ENCODE results near the gene TNC. TPM values are rescaled to one million over a fixed set of nuclear protein-coding genes. Genes with fewer than 3 reads are reported as not detected.

Gene TNC
- total RNA-seq, 4 donors from 2014 or later, result 4.8 to 47.0 (median 17.3) TPM

DNA sequence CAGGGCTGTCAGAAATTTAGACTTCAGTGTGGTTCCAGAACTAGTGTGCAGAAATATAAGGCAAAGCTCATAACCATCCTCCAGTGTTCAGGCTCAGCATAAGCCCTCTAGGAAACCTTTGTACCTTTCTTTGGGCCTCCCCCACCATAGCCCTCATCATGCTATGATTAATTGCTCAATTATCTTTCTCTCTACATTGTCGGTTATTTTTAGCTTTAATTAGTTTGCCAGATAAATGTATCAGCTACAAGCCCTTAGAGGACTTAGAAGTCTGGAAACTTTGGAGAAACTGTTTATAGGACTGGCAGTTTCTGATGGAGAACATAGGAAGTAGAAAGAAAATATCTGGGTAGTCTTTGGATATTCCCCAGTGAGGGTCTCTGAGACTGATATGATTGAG, 43.5 kb upstream of the TNC start:
- no peak for DNase-seq (ENCODE audit: low spot score in 2 of 2)
- no peak for TF ChIP-seq POLR2A (IDR thresholded peaks at IDR 0.05)
- TF ChIP-seq, protein P1, sequence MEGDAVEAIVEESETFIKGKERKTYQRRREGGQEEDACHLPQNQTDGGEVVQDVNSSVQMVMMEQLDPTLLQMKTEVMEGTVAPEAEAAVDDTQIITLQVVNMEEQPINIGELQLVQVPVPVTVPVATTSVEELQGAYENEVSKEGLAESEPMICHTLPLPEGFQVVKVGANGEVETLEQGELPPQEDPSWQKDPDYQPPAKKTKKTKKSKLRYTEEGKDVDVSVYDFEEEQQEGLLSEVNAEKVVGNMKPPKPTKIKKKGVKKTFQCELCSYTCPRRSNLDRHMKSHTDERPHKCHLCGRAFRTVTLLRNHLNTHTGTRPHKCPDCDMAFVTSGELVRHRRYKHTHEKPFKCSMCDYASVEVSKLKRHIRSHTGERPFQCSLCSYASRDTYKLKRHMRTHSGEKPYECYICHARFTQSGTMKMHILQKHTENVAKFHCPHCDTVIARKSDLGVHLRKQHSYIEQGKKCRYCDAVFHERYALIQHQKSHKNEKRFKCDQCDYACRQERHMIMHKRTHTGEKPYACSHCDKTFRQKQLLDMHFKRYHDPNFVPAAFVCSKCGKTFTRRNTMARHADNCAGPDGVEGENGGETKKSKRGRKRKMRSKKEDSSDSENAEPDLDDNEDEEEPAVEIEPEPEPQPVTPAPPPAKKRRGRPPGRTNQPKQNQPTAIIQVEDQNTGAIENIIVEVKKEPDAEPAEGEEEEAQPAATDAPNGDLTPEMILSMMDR (IDR thresholded peaks at IDR 0.05), result no peak
- H3K4me3 ChIP-seq (ENCODE audit: low read depth, poor library complexity, severe bottlenecking), result no peak overlapping the region
- WGBS, 2 donors, result 48 to 50% methylated on average over 1 of the region's 1 CpG
- intact Hi-C loops (cut with DNase I; ENCODE audit: low total_unique reads), result no loop called here

DNA sequence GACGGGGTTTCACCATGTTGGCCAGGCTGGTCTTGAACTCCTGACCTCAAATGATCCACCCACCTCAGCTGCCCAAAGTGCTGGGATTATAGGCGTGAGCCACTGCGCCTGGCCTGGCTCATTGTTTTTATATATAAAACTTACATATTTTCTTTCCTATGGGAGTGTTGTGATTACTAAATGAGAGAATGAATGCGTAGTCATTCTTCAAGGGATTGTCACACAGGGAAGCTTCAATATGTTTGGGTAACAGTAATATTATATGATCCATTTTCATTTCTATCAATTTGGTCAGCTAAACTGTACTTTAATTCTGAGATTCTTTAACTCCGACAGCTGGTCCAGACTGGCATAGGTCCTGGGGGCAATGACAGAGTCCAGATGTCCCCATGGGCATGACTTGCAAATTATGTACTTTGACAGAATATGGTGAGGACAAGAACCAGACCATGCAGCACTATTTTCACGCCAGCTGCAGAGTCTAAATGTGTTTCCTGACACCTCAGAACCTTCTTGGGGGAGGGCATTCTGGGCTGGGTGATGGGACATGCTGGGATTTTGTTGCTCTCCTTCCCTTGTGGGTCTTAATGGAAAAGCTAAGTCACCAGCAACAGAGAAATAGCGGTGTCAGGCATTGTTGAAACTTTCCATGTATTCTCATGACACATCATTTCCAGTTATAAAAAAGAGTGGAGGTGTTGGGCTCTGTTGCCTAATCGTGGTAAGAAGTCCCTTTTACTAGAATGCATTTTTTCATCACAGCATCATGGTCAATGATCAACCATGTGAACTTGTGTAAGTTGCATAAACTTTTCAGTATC, 40.9 kb upstream of the TNC start:
- H3K4me3 ChIP-seq (ENCODE audit: low read depth, poor library complexity, severe bottlenecking), result no peak overlapping the region
- TF ChIP-seq POLR2A (IDR thresholded peaks at IDR 0.05), result no peak
- intact Hi-C loops (cut with DNase I; ENCODE audit: low total_unique reads), result no loop called here
- 80 to 81% methylated on average over 8 of the region's 8 CpGs for WGBS, 2 donors
- DNase-seq (ENCODE audit: low spot score in 2 of 2), result no peak

GRCh38 chr9:115157245-115157674, 39.3 kb upstream of the TNC start:
- no peak for TF ChIP-seq POLR2A (IDR thresholded peaks at IDR 0.05)
- H3K4me3 ChIP-seq (ENCODE audit: low read depth, poor library complexity, severe bottlenecking), result no peak overlapping the region
- intact Hi-C loops (cut with DNase I; ENCODE audit: low total_unique reads), result no loop called here
- 29 to 32% methylated on average over 2 of the region's 2 CpGs for WGBS, 2 donors
- no peak for DNase-seq (ENCODE audit: low spot score in 2 of 2)

DNA sequence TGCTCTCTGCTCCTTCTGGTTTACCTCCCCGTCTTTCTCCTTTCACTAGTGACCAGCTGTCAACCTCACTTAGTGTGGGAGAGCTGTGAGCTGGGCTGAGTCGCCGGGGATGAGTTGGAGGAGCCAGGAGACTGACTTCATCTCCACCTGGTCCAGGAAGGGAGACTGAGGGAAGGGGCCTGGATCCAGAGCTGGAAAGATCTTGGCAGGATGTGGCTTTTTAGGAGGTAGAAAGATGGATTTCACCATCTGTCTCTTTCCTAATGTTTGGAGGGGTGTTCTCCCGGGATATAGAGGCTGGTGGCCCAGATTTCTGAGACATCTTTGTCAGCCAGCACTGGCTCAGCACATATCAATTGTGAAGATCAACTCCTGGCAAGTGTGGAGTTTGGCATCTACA, 37.1 kb upstream of the TNC start:
- DNase-seq (ENCODE audit: low spot score in 2 of 2), result no peak
- 70 to 81% methylated on average over 4 of the region's 4 CpGs for WGBS, 2 donors
- TF ChIP-seq POLR2A (IDR thresholded peaks at IDR 0.05), result no peak
- TF ChIP-seq, protein P1 (IDR thresholded peaks at IDR 0.05), result no peak
- no peak overlapping the region for H3K4me3 ChIP-seq (ENCODE audit: low read depth, poor library complexity, severe bottlenecking)
- intact Hi-C loops (cut with DNase I; ENCODE audit: low total_unique reads), result no loop called here

DNA sequence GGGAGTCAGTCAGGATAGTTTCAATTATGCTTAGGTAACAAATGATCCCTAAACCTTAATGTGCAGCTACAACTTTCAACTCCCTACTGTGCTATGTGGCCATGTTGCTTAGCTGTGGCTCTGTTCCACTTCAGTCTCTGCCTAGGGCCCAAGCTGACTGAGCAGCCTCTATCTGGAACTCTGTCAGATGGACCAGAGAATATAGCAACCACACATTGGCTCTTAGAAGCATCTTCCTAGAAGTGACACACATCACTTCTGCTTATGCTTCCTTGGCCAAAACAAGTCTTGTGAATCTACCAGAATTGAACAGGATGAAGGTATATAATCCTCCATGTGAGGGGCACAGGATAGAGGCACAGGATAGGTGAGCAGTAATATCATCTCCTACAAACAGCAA, 36.7 kb upstream of the TNC start:
- intact Hi-C loops (cut with DNase I; ENCODE audit: low total_unique reads), result no loop called here

DNA sequence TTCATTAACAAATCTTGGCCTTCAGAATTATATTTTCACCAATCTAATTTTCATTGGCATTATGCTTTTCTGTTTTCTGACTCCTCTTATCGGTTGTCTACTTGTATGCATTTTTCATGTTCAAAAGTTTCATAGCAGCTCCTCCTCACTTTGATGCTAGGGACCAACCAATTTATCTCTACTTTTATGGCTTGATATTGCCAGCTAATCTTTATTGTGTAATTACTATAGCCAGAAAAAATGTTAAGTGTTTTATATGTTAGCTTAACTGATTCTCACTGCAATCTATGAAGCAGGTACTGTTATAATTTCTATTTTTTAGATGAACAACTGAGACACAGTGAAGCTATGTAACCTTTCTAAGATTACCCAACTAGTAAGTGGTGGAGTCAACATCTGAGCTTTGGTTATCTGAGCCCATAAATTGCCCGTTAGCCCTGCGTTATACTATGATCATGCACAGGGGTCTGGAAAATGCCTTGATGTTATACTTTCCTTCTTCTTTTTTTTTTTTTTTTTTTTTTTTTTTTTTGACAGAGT, 34.4 kb upstream of the TNC start:
- DNase-seq (ENCODE audit: low spot score in 2 of 2), result no peak
- TF ChIP-seq POLR2A (IDR thresholded peaks at IDR 0.05), result no peak
- TF ChIP-seq, protein P1 (IDR thresholded peaks at IDR 0.05), result no peak
- intact Hi-C loops (cut with DNase I; ENCODE audit: low total_unique reads), result no loop called here
- H3K4me3 ChIP-seq (ENCODE audit: low read depth, poor library complexity, severe bottlenecking), result no peak overlapping the region
- 94 to 97% methylated on average over 3 of the region's 3 CpGs for WGBS, 2 donors

More for the DNA sequence above, 36.7 kb upstream of the TNC start:
- no peak overlapping the region for H3K4me3 ChIP-seq (ENCODE audit: low read depth, poor library complexity, severe bottlenecking)
- no peak for DNase-seq (ENCODE audit: low spot score in 2 of 2)
- TF ChIP-seq, protein P1 (IDR thresholded peaks at IDR 0.05), result no peak
- no peak for TF ChIP-seq POLR2A (IDR thresholded peaks at IDR 0.05)

Data from lower leg skin (tissue), 4 donors.